GM18909 (cell line): ENCODE results near the gene F11.
"Not testable (repeated sequence)": the region's sequence is repeated elsewhere in the genome, so short reads cannot be mapped to it uniquely, and the experiment has no call there.

ENCODE experiments used
- ATAC-seq: cut with Tn5 transposase; IDR thresholded peaks from one replicate; pipeline ENCODE4 v1.9.1; 2021; ENCODE audit warnings: mild to moderate bottlenecking; ENCODE audit not compliant: unreplicated experiment, poor library complexity

Gene F11

DNA sequence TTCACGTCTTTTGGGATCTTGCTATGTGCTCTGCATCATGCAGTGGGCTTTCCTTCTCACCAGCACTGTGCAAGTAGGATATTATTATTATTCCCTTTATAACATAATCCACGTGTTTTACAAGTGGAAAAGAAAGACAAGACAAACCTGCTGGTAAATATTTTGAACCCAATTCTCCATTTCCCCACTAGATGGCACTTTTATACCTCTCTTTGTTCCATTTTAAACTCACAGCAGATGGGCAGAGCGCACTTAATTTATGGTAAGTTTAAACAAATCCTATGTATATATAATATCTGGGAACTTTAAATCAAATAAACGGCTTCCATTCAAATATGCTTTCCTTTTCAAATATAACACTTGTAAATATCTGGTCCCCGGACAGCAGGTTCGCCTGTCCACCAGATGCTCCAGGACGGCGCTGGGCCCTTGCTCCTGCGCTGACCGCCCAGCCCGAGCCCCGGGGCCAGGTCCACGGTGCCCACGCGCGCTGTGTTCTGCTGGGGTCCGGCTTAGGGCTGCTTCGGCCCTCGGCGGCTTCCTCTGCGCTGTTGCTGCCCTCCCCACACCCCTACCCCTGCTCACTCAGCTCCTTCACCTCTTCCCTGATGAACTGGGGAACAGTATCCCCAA is 31.1 kb downstream of the F11 start:
- no peak for ATAC-seq

DNA sequence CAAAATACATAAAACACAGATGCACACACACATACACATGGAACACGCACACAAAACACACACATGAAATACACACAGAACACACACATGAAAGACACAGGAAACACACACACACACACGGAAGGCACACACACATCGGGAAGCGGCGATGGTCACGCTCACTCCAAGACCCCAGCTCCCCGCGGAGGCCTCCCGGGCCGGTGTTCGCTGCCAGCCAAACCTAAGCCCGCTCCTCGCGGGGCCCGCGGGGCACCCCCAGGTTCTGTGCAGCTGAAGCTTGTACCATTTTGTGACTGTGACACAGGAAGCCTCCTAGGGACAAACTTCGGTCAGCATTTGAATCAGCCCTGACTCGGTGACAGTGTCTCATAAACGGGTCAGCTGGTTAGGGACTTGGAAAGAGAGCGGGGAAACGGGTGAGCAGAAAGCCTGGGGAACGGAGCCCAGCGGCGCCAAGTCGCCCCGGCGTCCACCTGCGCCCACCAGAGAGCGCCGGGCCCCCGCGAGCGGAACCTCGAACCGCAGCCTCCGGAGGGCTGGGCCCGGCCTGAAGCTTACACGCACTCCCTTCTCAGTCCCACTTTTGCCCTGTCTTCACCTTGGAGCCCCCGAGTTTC is 32.1 kb downstream of the F11 start:
- no peak for ATAC-seq

DNA sequence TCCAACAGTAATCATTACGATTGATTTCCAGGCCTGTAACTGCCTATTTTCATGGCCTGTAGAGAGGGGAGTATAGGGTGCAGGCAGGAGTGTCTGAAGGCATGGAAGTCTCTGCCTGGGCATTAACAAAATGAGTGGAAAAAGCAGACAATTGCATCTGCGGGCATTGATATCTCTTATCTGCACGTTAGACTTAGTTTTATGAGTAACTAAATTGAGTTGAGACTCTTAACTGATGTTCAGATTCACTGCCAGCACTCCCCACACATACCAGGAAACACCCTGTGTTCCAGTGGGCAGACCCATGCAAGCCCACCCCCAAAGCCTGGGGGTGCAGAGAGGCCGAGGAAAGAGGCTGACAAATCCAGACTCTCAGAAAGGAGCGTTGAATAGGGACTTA is 33.3 kb downstream of the F11 start:
- no peak for ATAC-seq

DNA sequence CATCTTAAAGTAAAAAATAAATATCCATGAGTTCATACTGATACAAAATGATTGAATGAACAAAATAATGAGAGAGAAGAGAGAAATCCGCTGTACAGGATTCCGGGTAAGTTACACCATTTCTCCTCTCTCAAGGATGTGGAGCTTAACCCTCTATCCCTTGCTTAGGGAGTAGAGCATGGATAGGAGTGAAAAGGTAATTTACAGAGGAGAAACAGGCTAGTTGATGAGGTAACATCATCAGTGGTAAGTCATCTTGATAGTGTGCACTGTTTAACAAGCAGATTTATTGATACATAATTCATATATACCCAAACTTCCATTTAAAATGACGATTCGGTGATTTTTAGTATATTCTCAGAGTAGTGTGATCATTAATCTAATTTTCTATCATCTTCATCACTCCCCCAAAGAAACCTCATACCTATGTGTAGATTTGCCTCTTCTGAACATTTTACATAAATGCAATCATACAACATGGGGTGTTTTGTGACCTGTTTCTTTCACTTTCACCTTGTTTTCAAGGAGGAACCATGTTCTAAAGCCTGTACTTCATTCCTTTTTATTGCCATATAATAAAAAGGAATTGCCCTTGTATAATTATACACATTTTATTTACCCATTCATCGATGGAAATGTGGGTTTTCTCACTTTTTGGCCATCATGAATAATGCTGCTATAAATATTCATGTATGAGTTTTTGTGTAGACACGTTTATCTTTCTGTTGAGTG is 34.8 kb downstream of the F11 start:
- no peak for ATAC-seq

DNA sequence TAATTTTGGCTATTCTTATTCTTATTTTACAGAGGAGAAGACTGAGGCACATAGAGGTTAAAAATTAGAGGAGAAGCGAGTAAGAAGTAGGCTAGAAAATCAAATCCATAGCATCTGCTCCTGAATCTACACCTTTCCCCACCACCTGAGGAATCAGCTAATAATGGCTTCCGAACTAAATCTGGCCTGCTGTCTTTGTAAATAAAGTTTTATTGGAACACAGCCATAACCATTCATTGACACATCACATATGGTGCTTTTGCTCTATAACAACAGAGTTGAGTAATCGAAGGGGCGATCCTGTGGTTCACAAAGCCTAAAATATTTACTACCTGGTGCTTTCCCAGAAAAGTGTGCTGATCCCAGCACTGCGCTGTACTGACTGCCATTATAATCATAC is 38.2 kb downstream of the F11 start:
- no peak for ATAC-seq

DNA sequence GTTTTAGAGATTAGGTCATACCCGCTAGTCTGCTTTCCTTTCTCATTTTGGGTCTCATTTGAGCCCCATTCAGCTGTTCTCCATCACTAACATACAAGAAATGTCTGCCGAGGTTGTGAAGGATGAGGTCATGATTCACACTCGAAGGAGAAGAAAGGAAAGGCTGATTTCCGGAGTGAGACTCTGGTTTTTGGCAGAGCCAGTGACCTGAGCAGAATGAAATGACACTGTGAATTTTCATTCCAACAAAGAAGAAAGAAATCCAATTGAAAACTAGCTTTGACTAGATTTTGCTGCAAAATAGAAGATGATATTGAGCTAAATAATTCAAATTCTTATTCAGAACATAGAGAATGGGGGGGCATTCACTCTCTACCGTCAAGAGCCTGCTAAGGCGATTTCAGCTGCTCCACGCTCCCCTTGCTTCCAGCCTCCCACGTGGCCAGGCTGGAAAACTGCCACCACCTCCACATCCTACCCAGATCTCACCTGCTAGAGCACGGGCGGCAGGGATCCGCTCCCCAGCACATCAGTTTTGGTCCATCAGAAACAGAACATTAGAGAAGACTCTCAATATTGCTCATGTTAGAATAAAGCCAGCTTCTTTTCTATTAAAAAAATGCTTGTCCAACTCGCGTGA is 39.0 kb downstream of the F11 start:
- ATAC-seq: no peak

DNA sequence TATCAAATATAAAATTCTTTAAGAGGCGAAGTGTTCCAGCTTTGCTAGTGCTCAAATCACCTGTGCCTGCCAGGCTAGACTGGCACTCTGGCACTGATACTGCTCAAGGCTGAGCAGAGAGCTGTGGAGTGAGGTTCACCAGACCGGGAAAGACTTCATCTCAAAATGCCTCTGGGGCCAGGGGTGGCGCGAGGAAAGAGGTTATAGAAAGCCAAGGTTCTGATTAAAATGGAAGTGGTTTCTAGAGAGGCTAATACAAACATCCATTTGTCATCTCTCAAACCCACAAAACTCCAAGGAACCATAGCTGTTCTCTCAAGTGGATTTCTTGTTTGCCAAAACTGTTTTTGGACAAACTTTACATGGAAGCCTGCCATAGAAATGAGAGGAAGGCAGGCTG is 41.5 kb downstream of the F11 start:
- no peak for ATAC-seq

DNA sequence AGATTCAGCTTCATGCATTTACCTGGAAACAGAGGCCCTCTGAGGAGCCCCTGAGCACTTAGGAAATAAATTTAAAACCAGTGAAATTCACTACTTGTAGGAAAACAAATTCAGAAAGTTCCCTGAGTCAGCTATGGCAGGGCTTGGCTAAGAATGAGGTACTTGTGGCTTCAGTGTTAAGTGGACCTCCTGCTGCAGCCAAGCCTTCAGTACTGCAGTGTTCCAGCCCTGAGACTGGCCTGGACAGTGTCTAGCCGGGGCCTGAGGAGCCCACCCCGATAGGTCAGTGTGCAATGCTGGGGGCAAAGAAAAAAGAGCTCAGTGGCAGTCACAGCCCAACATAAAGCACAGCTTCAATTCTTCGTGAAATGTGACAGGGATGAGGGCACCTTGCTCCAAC is 41.9 kb downstream of the F11 start:
- ATAC-seq: no peak

DNA sequence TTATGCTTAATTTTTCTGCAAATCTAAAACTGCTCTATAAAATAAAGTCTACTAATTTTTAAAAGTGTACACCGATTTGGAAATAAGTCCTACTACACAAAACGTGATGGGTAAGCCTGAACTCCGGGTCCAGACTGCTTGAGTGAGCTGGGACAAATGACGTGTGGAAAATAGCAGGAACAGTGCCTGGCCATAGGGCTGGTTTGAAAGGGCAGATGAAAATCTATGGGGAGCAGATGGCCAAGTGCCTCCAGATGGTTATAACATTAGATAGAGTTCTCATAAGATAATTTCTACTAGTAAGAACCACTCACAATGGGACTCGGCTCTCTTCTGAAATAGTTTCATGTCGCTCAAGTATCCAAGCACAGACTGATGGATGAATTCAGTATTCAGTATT is 52.5 kb downstream of the F11 start:
- no peak for ATAC-seq

DNA sequence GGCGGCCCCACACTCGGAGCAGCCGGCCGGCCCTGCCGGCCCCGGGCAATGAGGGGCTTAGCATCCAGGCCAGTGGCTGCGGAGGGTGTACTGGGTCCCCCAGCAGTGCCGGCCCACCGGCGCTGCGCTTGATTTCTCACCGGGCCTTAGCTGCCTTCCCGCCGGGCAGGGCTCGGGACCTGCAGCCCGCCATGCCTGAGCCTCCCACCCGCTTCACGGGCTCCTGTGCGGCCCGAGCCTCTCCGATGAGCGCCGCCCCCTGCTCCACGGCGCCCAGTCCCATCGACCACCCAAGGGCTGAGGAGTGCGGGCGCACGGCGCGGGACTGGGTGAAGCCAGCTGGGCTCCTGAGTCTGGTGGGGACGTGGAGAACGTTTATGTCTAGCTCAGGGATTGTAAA is 58.7 kb downstream of the F11 start:
- not testable (repeated sequence) for ATAC-seq

DNA sequence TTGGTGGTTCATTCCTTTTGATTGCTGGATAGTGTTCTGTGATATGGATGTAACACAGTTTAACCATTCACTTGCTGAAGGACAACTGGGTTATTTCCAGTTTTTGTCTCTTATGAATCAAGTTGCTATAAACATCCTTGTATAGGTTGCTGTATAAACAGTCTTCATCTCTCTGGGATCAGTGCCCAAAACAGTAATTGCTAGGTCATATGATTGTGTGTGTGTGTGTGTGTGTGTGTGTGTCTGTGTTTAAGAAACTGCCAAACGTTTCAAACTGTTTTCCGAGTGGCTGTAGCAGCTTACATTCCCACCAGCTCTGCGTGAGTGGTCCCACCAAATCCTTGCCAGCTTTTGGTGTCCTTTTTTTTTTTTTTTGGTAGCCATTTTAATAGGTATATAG is 60.4 kb downstream of the F11 start:
- no peak for ATAC-seq

DNA sequence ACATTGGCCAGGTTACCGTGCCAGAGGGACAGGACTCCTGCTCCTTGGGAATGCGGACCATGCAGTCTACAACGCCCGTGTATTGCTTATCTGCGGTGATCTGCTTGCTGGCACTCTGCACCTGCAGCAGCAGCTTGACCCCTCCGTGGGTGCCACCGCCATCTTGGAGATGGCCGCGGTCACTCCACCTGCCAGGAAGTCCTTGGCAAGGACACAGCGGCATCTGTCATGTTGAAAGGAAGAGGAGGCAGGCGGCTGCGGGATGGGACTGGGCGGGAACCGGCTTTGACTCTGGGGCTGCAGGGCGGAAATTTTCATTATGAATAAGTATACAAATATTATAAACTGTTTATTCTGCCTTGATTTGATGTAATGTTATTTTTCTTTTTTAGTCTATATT is 63.4 kb downstream of the F11 start:
- ATAC-seq: no peak

DNA sequence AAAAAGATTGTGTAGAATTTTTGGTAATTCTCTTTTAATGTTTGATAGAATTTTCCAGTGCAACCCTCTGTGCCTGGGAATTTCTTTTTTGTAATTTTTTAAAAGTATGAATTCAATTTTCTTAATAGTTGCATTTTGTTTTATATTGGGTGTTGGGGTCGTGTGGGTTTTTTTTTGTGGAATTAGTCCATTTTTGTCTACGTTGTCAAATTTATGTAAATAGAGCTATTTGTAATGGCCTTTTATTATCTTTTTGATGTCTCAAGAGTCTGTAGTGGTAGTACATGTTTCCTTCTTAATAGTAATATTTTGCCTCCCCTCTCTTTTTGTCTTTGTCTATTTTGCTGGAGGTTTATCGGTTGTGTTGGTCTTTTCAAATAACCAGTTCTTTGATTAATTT is 64.4 kb downstream of the F11 start:
- no peak for ATAC-seq

DNA sequence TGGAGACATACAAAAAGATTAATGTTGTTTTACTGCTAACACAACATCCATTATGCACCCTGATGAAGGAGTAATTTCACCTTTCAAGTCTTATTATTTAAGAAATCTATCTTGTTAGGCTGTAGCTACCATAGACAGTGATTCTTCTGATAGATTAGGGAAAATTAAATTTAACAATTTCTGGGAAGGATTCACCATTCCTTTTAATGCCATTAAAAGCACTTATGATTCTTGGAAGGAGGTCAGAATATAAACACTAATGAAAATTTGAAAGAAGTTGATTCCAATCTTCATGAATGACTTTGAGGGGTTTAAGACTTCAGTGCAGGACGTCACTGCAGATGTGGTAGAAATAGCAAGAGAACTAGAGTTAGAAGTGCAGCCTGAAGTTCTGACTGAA is 69.8 kb downstream of the F11 start:
- no peak for ATAC-seq
